ENCODE results near the gene DIPK1A.
"Not testable (repeated sequence)": the region's sequence is repeated elsewhere in the genome, so short reads cannot be mapped to it uniquely, and the experiment has no call there.

DIPK1A gene

GRCh38 chr1:92916899-92917298 is 44.4 kb downstream of the DIPK1A start:
- DNase-seq (ENCODE audit: low read depth): no peak

- DNase-seq (ENCODE audit: low read depth): no peak
Observed at GRCh38 chr1:92915547-92915946, 45.7 kb downstream of the DIPK1A start.

- no peak for DNase-seq (ENCODE audit: low read depth)
Observed at GRCh38 chr1:92913093-92913819, 48.0 kb downstream of the DIPK1A start.

GRCh38 chr1:92910081-92910480 is 51.2 kb downstream of the DIPK1A start:
- no peak for DNase-seq (ENCODE audit: low read depth)

- no peak for DNase-seq (ENCODE audit: low read depth)
Observed at GRCh38 chr1:92909321-92909720, 51.9 kb downstream of the DIPK1A start.

- DNase-seq (ENCODE audit: low read depth): no peak
Observed at GRCh38 chr1:92907949-92908684, 53.1 kb downstream of the DIPK1A start.

GRCh38 chr1:92903765-92904164 is 57.5 kb downstream of the DIPK1A start:
- no peak for DNase-seq (ENCODE audit: low read depth)

GRCh38 chr1:92902406-92902744 is 58.9 kb downstream of the DIPK1A start:
- no peak for DNase-seq (ENCODE audit: low read depth)

- DNase-seq (ENCODE audit: low read depth): no peak
Observed at GRCh38 chr1:92901699-92902405, 59.4 kb downstream of the DIPK1A start.

GRCh38 chr1:92901126-92901525 is 60.1 kb downstream of the DIPK1A start:
- no peak for DNase-seq (ENCODE audit: low read depth)

GRCh38 chr1:92900539-92900938 is 60.7 kb downstream of the DIPK1A start:
- no peak for DNase-seq (ENCODE audit: low read depth)

- no peak for DNase-seq (ENCODE audit: low read depth)
Observed at GRCh38 chr1:92899780-92900179, 61.5 kb downstream of the DIPK1A start.

- not testable (repeated sequence) for DNase-seq (ENCODE audit: low read depth)
Observed at GRCh38 chr1:92898053-92898452, 63.2 kb downstream of the DIPK1A start.

GRCh38 chr1:92887465-92887864 is 73.8 kb downstream of the DIPK1A start:
- no peak for DNase-seq (ENCODE audit: low read depth)

GRCh38 chr1:92886886-92887419 is 74.3 kb downstream of the DIPK1A start:
- DNase-seq (ENCODE audit: low read depth): no peak

GRCh38 chr1:92884195-92884594 is 77.1 kb downstream of the DIPK1A start:
- no peak for DNase-seq (ENCODE audit: low read depth)

GRCh38 chr1:92883297-92883696 is 78.0 kb downstream of the DIPK1A start:
- no peak for DNase-seq (ENCODE audit: low read depth)

GRCh38 chr1:92882819-92883218 is 78.4 kb downstream of the DIPK1A start:
- DNase-seq (ENCODE audit: low read depth): peak; percentile 17

- no peak for DNase-seq (ENCODE audit: low read depth)
Observed at GRCh38 chr1:92881391-92881790, 79.9 kb downstream of the DIPK1A start.

GRCh38 chr1:92879316-92879968 is 81.8 kb downstream of the DIPK1A start:
- DNase-seq (ENCODE audit: low read depth): no peak

- DNase-seq (ENCODE audit: low read depth): no peak
Observed at GRCh38 chr1:92877792-92878191, 83.5 kb downstream of the DIPK1A start.

- DNase-seq (ENCODE audit: low read depth): no peak
Observed at GRCh38 chr1:92877081-92877711, 84.1 kb downstream of the DIPK1A start.

Measured in activated T-helper 1 cell treated with Interleukin-2 at 50 U/mL for 16 hours (primary cell).